Stimulated activated CD4-positive, alpha-beta T cell treated with anti-CD3 and anti-CD28 coated beads, Interleukin-15, amount 100 ng/mL, for 24 hours (primary cell): ENCODE measurements around the gene TMPRSS9.
A peak's percentile ranks its signal among the peaks of the same experiment; 100 is the strongest.

ENCODE experiments used
- DNase-seq: peaks from one replicate; pipeline ENCODE4 v3.0.0-alpha.2; 2020

The TMPRSS9 gene

GRCh38 chr19:2424686-2425621, 64.9 kb downstream of the TMPRSS9 start:
- DNase-seq: no peak

- no peak for DNase-seq
Measured at GRCh38 chr19:2425622-2426581, 65.8 kb downstream of the TMPRSS9 start.

- DNase-seq: peak; percentile 71
Measured at GRCh38 chr19:2426611-2427428, 66.8 kb downstream of the TMPRSS9 start.

- DNase-seq: peak; percentile 97
Measured at GRCh38 chr19:2427429-2428320, 67.6 kb downstream of the TMPRSS9 start, which contains the start of gene TIMM13. TSS of gene TIMM13 (minus strand) at chr19:2427586. CDS start at chr19:2427533, 53 bp downstream.

GRCh38 chr19:2428321-2428690, 68.2 kb downstream of the TMPRSS9 start:
- DNase-seq: no peak

GRCh38 chr19:2428756-2429711, 69.0 kb downstream of the TMPRSS9 start:
- DNase-seq: no peak

GRCh38 chr19:2429917-2430535, 70.0 kb downstream of the TMPRSS9 start:
- no peak for DNase-seq

GRCh38 chr19:2431318-2432055, 71.4 kb downstream of the TMPRSS9 start:
- DNase-seq: no peak

GRCh38 chr19:2432131-2432848, 72.2 kb downstream of the TMPRSS9 start:
- no peak for DNase-seq

- DNase-seq: no peak
Measured at GRCh38 chr19:2433854-2434253, 73.8 kb downstream of the TMPRSS9 start.

GRCh38 chr19:2434267-2434666, 74.2 kb downstream of the TMPRSS9 start:
- no peak for DNase-seq

GRCh38 chr19:2434721-2435265, 74.7 kb downstream of the TMPRSS9 start:
- DNase-seq: no peak

GRCh38 chr19:2436384-2436783, 76.3 kb downstream of the TMPRSS9 start:
- no peak for DNase-seq

- no peak for DNase-seq
Measured at GRCh38 chr19:2436926-2437325, 76.9 kb downstream of the TMPRSS9 start.

- DNase-seq: no peak
Measured at GRCh38 chr19:2438178-2438577, 78.1 kb downstream of the TMPRSS9 start.

GRCh38 chr19:2440515-2440914, 80.5 kb downstream of the TMPRSS9 start:
- DNase-seq: no peak

- no peak for DNase-seq
Measured at GRCh38 chr19:2441096-2441752, 81.2 kb downstream of the TMPRSS9 start.
